Caco-2 (cell line): ENCODE results near the gene MYCBP2. TPM values are rescaled to one million over a fixed set of nuclear protein-coding genes. Genes with fewer than 3 reads are reported as not detected.

ENCODE experiments used
- BruUV-seq: library from RNA; stranded (reverse); fragments of 400-500 nt; replicated peaks from 2 replicates; lab custom pipeline; 2021; lab: Mats Ljungman, UMichigan
- CTCF ChIA-PET: fragments of 300-600 bp; sonication (Branson Sonifier 250); formaldehyde crosslinking; loops from one replicate; lab custom pipeline; 2022; ENCODE audit warnings: antibody characterized with exemption; lab: Charles Lee
- POLR2A ChIA-PET: fragments of 300-600 bp; sonication (Branson Sonifier 250); formaldehyde crosslinking; loops from one replicate; lab custom pipeline; 2022; ENCODE audit warnings: antibody characterized with exemption; lab: Charles Lee
- DNase-seq, 2 experiments: peaks; one replicate each; pipeline versions ENCODE4 v3.0.0 to v3.0.0-alpha.2; 2020 to 2022
- H3K27me3 ChIP-seq: replicated peaks from 2 replicates; pipeline ENCODE4 v1.6.0; 2011; ENCODE audit warnings: low read length; ENCODE audit not compliant: control insufficient read depth, insufficient read depth
- H3K36me3 ChIP-seq: 2 replicates; pipeline ENCODE4 v1.5.1; 2011; ENCODE audit warnings: low read length; ENCODE audit not compliant: control insufficient read depth, insufficient read depth
- H3K4me1 ChIP-seq: fragments of 250-450 bp; sonication (Bioruptor Pico); 2 replicates; pipeline ENCODE4 v1.5.1; 2020; ENCODE audit warnings: mild to moderate bottlenecking
- H3K4me3 ChIP-seq: 2 replicates; pipeline ENCODE4 v1.5.1; 2011; ENCODE audit warnings: low read depth, mild to moderate bottlenecking, control low read depth, low read length
- H3K9me3 ChIP-seq: fragments of 250-450 bp; sonication (Bioruptor Pico); 2 replicates; pipeline ENCODE4 v1.5.1; 2020; ENCODE audit warnings: mild to moderate bottlenecking, moderate library complexity
- H3K27ac Mint-ChIP-seq: one replicate; pipeline ENCODE4 v1.8.0; 2022; ENCODE audit warnings: mixed read lengths; ENCODE audit not compliant: unreplicated experiment
- H3K27me3 Mint-ChIP-seq: one replicate; pipeline ENCODE4 v1.8.0; 2022; ENCODE audit warnings: mixed read lengths; ENCODE audit not compliant: insufficient read depth, unreplicated experiment
- H3K36me3 Mint-ChIP-seq: one replicate; pipeline ENCODE4 v1.8.0; 2022; ENCODE audit warnings: mild to moderate bottlenecking, mixed read lengths; ENCODE audit not compliant: insufficient read depth, unreplicated experiment
- H3K4me1 Mint-ChIP-seq: one replicate; pipeline ENCODE4 v1.8.0; 2022; ENCODE audit warnings: low read depth, mixed read lengths; ENCODE audit not compliant: unreplicated experiment
- H3K4me3 Mint-ChIP-seq: one replicate; pipeline ENCODE4 v1.8.0; 2022; ENCODE audit warnings: mild to moderate bottlenecking, moderate library complexity, mixed read lengths; ENCODE audit not compliant: unreplicated experiment
- H3K9me3 Mint-ChIP-seq: one replicate; pipeline ENCODE4 v1.8.0; 2022; ENCODE audit warnings: mixed read lengths; ENCODE audit not compliant: unreplicated experiment
- CTCF ChIP-seq, 2 experiments: fragments of 200-600 bp in 1 of 2; IDR thresholded peaks; 1 replicate in 1 of 2; 2 replicates in 1 of 2; pipeline versions ENCODE4 v1.5.1 to v1.8.0; 2011 to 2022; ENCODE audit warnings: antibody characterized with exemption in 1 of 2, control low read depth in 1 of 2, inconsistent platforms in 1 of 2, low read depth in 1 of 2, low read length in 1 of 2, mild to moderate bottlenecking in 1 of 2, moderate library complexity in 1 of 2; ENCODE audit not compliant: insufficient read depth in 1 of 2, severe bottlenecking in 1 of 2, unreplicated experiment in 1 of 2
- intact Hi-C: fragments of 100-400 bp; cut with micrococcal nuclease; formaldehyde crosslinking; loops from one replicate; pipeline ENCODE4 v1.10.0; 2022; ENCODE audit not compliant: unreplicated experiment
- total RNA-seq: library from RNA; stranded (reverse); gene quantifications from 2 replicates; pipeline ENCODE4 v1.2.3, GENCODE V29; 2022

The MYCBP2 gene
- total RNA-seq, 1 experiment from 2014 or later: 41.3 TPM

- Histone ChIP-seq H3K4me1 (no peaks in the 10 kb centered on the region), H3K27me3 (no peaks in the 10 kb centered on the region; the same call in none of the 2 replicates), H3K36me3 (no peaks in the 10 kb centered on the region), H3K9me3 (no peaks in the 10 kb centered on the region), H3K4me3 (no peak overlapping the region)
- intact Hi-C loops: loop anchor here (5.0 kb wide), 1 partner anchor 228 kb away; no protein-coding TSS in a partner anchor
- no peak overlapping the region for H3K4me3 Mint-ChIP-seq
- CTCF ChIA-PET: no interaction called here
- no peaks in the 10 kb centered on the region for H3K9me3 Mint-ChIP-seq
- H3K36me3 Mint-ChIP-seq: no peaks in the 10 kb centered on the region
- DNase-seq: no peak
- H3K4me1 Mint-ChIP-seq: no peaks in the 10 kb centered on the region
- no peak overlapping the region for H3K27ac Mint-ChIP-seq
- POLR2A ChIA-PET: no interaction called here
- no peak for TF ChIP-seq CTCF (IDR thresholded peaks at IDR 0.05; ENCODE audit: insufficient read depth in 1 of 2, low read depth in 1 of 2, low read length in 1 of 2, severe bottlenecking in 1 of 2, unreplicated experiment in 1 of 2)
- no TSS peak for BruUV-seq
- H3K27me3 Mint-ChIP-seq: peaks cover 26% of the 10 kb centered on the region
Measured at GRCh38 chr13:77338961-77339401, 12.1 kb upstream of the MYCBP2 start.

GRCh38 chr13:77338329-77338728 is 11.4 kb upstream of the MYCBP2 start:
- Histone ChIP-seq H3K36me3 (no peaks in the 10 kb centered on the region), H3K4me3 (no peak overlapping the region), H3K9me3 (no peaks in the 10 kb centered on the region), H3K27me3 (no peaks in the 10 kb centered on the region; the same call in none of the 2 replicates), H3K4me1 (no peaks in the 10 kb centered on the region)
- POLR2A ChIA-PET: no interaction called here
- BruUV-seq: no TSS peak
- Mint-ChIP-seq H3K9me3 (no peaks in the 10 kb centered on the region), H3K36me3 (no peaks in the 10 kb centered on the region), H3K4me1 (no peaks in the 10 kb centered on the region), H3K27me3 (peaks cover 30% of the 10 kb centered on the region), H3K27ac (no peak overlapping the region), H3K4me3 (no peak overlapping the region)
- intact Hi-C loops: loop anchor here (5.0 kb wide), 1 partner anchor 229 kb away; no protein-coding TSS in a partner anchor
- CTCF ChIA-PET: no interaction called here
- DNase-seq: no peak
- no peak for TF ChIP-seq CTCF (IDR thresholded peaks at IDR 0.05; ENCODE audit: insufficient read depth in 1 of 2, low read depth in 1 of 2, low read length in 1 of 2, severe bottlenecking in 1 of 2, unreplicated experiment in 1 of 2)

- no peaks in the 10 kb centered on the region; the same call in none of the 2 replicates for H3K27me3 ChIP-seq
- H3K27ac Mint-ChIP-seq: no peak overlapping the region
- no peaks in the 10 kb centered on the region for H3K4me1 Mint-ChIP-seq
- peaks cover 30% of the 10 kb centered on the region for H3K27me3 Mint-ChIP-seq
- TF ChIP-seq CTCF (IDR thresholded peaks at IDR 0.05; ENCODE audit: insufficient read depth in 1 of 2, low read depth in 1 of 2, low read length in 1 of 2, severe bottlenecking in 1 of 2, unreplicated experiment in 1 of 2): no peak
- no peak for DNase-seq
- no peaks in the 10 kb centered on the region for H3K9me3 ChIP-seq
- H3K36me3 ChIP-seq: no peaks in the 10 kb centered on the region
- no peak overlapping the region for H3K4me3 Mint-ChIP-seq
- no peaks in the 10 kb centered on the region for H3K9me3 Mint-ChIP-seq
- H3K4me3 ChIP-seq: no peak overlapping the region
- H3K36me3 Mint-ChIP-seq: no peaks in the 10 kb centered on the region
- H3K4me1 ChIP-seq: no peaks in the 10 kb centered on the region
- ChIA-PET CTCF (interaction anchor here (1.1 to 1.6 kb wide), 2 partner anchors 10 to 142 kb away, joined by 4 to 13 read pairs; partner anchors contain the start of gene MYCBP2), POLR2A (no interaction called here)
- no TSS peak for BruUV-seq
- intact Hi-C loops: loop anchor here (1.0 to 5.0 kb wide), 2 partner anchors 141 to 230 kb away; no protein-coding TSS in a partner anchor
Measured at GRCh38 chr13:77337159-77337558, 10.3 kb upstream of the MYCBP2 start.
